CD1c-positive myeloid dendritic cell (primary cell): ENCODE data around the gene GOLIM4.
A peak's percentile ranks its signal among the peaks of the same experiment; 100 is the strongest.

Experiments
- DNase-seq: peaks from one replicate; pipeline ENCODE4 v3.0.0-alpha.2; 2016; ENCODE audit errors: extremely low spot score

The GOLIM4 gene

DNA sequence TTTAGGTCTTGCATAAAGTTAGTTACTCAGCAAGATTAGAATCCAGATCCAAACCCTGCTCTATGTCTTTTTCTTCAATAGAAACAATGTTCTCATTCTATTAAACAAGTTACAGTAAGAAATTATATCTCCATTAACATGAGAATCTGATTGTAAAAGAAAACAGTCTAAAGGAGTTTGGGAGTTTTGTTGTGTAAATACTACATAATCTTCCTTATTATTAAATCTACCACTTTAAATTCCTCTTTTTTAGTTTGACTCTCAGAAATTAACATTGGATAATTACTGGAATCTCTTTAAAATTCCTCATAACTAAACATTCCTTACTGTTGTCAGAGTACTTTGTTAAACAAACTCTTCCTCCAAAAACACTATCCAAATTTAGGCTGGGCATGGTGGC is 1.7 kb upstream of the GOLIM4 start:
- no peak for DNase-seq

DNA sequence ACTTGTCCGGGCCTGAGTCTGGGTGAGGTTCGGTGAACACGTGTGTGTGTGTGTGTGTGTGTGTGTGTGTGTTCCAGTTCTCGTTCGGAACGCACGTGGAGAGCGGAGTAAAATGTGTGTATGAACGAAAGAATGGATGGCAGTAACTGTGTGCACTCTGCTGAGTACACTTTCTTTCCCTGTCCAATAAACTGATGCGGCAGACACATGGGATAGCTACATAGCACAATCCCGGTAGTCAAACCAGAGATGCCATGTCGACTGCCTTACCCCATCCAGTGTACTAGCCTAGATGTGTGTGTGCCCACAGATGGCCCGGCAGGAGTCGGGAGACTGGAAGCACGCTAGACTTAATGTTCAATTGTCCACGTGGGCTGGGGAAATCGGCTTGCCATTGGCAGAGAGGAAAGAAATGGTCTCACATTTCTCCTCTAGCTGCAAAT is 507 bp upstream of the GOLIM4 start:
- peak; percentile 63 for DNase-seq

DNA sequence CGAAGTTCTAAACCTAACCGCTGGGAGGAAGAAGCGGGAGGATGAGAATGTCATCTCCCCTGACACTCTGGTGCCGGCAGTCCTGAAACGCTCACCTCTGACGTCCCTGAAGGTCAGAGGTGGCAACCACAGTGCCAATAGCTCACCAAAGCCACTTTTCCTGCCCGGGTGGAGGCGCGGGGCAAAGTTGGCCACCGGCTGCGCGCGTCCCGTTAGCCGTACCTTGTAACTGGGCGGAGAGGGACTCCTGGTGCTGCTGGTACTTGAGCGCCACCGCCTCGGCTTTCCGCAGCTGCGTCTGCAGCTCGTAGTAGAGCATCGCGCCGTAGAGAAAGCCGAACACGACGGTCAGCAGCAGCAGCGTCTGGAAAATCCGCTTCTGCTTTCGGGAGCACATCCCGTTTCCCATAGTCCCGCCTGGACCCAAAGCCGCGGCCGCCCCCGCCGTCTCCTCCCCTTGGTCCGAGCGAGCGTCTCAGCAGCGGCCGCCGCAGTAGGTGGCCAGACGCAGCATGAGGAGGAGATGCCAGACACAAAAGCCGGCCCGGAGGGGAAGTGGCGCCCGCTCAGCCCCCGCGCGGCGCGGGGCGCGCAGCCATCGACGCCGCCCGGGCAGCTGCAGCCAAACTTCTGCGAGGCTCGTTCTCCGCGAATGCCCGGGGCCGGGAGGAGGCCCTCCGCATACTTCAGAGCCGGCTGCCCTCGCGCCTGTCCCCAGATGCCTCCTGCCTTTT is 680 bp downstream of the GOLIM4 start:
- DNase-seq = peak; percentile 94

DNA sequence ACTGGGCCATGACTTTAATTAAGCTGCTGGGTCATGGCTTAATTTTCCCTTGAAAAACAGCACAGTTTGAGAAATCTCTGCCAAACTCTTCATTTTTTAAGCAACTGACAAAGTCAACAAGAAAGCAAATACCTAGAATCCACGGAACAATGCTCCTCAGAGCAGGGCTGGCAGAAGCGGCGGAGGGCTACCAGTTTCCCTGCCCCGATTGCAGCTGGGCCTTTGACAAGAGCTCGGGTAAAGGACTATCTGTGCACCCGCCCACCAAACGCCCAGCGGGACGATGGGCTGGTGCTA is 1.2 kb downstream of the GOLIM4 start:
- no peak for DNase-seq

DNA sequence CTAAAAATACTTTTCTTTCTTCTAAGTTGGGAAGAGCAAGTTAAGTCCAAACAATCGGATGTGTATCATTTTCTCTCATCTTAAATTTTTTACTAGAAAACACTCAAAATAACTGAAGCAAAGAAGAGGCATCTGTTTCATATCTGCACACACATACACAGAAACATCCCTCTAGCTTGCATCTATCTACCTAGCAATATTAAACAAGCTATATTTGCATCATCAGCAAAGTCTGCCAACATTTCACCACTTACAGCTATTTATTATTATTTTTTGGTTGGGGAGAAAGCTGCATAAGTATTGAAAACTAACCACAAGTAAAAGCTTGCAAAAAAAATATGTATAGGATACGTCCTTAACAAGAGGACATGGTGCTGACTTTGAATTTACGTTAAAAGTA is 1.9 kb downstream of the GOLIM4 start:
- no peak for DNase-seq

DNA sequence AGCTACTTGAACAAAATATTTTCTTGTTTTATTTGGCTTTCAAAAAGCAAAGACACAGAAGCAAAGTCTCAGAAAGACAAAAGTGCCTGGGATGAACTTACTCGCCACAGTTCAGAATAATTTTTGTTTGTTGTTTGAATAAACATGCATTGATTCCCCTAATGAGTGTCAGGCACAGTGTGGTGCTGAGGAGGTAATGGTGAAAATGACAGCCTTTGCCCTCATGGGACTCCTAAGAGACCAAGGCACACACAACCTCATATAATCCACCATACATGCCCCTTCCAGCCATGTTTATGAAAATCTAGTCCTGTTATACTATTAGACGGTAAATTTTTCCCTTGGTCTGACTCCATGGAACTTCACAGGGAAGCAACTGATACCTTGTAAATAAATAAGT is 2.5 kb downstream of the GOLIM4 start:
- no peak for DNase-seq

DNA sequence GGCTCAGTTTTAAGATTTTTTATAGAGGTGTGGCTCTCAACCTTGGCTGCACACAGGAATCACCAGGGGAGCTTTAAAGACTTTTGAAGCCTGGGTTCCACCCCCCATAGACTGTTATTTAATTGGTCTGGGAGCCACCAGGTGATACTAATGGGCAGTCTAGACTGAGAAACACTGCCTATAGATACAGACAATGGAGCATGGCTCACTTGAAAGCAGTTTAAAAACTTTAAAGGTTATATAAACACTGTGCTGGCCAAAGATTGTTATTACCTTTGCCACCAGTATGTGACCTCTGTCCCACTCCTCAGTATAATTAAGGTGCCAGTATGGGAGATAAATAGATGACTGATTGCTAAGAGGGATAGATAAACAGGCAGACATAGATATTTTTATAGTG is 3.8 kb downstream of the GOLIM4 start:
- no peak for DNase-seq

DNA sequence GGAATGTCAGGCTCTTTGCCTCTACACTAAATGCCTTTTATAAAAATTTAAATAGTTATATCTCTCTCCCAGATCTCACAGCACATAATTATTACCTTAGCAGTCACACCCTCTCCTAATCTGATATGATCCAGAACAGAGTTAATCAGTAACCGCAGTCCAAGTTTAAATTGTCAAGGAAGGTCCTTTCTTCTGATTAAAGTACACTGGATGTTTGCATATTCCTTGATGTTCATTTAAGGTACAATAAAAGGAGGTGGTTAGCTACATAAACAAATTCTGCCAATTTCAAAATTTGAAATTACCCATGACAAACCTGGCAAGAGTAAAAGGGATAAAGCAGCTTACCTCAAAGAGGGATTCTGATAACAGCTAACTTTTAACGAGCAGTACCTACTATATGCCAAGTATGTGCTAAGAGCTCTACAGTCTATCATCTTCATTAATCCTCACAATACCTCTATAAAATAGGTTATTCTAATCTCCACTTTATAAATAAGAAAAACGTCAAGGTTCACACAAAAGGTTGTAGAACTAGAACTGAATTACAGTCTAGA is 4.3 kb downstream of the GOLIM4 start:
- DNase-seq = no peak

DNA sequence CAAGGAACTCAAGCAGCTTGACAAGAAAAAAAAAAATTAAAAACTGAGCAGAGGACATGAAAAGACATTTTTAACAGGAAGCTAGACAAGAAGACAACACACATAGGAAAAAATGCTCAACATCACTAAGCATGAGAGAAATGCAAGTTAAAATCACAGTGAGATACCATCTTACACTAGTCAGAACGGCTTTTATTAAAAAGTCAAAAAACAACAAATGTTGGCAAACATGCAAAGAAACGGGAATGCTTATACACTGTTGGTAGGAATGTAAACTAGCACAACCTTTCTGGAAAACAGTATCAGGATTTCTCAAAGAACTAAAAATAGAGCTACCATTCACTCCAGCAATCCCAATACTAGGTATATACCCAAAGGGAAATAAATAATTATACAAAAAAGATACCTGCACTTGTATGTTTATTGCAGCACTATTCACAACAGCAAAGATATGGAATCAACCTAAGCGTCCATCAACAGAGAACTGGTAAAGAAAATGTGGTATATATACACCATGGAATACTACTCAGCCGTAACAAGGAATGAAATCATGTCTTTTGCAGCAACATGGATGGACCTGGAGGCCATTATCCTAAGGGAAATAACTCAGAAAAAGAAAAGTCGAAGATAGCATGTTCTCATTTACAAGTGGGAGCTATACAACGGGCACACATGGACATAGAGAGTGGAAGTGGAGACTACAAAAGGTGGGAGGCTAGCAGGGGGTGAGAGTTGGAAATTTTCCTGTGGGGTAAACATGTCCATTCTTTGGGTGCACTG is 5.2 kb downstream of the GOLIM4 start:
- DNase-seq = no peak

DNA sequence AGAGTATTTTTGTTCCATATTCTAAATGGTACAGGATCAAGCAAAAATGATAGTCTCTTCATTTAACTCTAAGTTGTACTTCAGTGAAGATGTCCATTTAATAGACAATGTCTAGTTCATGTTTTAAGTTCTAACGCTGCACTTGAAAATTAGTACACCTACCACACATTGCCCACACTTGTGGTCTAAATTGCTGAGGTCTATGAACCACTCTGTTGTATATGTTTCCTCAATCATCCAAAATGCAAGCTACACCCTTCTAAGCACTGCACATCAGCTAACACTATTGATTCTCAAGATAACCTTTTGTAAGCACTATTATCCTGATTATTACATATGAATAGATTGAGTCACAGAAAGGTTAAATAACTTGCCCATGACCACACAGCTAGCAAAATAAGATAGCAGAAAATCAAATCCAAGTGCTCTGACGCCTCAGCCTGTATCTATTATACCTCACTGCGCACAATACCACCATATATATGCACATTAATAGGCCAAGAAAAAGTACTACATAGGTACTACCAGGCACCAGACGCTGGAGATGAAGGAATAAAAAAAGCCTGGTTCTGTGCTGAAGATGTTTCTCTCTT is 6.4 kb downstream of the GOLIM4 start:
- DNase-seq = no peak

DNA sequence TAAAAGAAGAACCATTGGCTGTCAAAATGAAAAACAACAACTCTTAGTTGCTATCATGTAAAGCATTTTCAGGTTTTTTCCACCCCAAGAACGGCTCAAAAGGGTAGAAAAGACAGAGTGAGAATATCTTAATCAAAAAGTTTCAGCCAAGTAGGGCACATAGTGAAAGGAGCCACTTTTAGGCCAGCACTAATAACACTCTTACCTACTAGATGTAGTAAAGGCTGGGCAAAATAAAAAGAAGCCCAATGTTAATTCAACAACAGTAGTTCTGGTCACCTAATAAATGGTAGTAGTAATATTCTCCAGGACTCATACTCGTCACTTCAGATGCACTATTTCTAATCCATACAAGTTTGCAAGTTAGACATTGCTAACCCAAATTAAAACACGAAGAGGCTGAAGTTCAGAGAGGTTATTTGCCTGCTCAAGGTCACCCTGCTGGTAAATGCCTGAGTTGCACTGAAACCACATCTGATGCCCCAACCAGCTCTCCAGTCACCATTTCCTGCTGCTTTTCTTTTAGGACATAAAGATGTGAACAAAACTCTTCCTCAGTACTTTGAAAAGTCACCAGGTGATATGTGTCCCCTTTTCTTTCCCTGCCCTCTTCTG is 7.5 kb downstream of the GOLIM4 start:
- peak; percentile 13 for DNase-seq

DNA sequence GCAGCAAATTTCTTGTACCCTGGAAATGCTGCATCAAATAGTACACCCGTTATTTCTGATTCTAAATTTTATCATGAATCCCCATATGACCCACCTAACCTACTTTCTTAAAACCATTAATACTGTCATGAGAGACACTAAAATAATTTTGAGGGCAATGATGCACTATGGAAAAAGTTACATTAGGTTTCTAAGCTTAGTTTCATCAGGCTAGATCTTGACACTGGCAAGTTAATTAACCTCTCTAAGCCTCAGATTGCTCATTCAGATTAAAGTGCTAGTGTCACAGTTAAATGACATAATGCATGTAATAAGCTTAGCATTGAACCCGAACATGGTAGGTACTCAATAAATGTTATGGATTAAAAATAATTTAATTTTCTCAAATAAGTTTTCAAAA is 8.2 kb downstream of the GOLIM4 start:
- DNase-seq = no peak

DNA sequence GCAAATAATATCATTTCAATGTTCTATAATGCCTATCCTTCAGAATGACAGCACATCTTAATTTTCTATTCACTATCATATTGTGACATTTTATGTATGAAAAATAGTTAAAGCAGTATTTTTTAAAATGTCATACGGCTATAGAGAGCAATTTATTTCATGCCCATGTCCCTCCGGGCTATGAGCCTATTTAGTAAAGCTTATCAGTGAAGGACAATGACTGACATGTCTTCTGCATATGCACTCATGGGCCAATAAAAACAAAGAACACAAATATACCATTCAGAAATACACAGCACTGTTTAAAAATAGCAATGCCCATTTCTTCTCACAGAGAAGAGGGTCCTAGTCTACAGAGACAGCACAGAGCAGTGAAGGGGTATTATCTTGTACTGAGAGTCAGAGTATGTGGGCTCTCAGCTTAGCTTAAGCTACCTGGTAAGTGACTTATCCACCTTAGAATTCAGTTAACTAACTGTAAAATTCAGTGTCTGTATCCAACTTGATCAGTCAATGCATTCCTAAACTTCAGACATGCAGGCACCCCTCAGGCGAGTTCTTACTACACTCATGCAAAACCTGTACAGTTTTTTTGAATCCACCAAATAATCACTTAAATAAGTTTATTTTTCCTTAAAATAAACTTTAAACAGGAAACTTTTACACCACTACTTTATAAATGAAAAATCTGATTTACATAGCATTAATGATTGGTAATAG is 9.0 kb downstream of the GOLIM4 start:
- no peak for DNase-seq

DNA sequence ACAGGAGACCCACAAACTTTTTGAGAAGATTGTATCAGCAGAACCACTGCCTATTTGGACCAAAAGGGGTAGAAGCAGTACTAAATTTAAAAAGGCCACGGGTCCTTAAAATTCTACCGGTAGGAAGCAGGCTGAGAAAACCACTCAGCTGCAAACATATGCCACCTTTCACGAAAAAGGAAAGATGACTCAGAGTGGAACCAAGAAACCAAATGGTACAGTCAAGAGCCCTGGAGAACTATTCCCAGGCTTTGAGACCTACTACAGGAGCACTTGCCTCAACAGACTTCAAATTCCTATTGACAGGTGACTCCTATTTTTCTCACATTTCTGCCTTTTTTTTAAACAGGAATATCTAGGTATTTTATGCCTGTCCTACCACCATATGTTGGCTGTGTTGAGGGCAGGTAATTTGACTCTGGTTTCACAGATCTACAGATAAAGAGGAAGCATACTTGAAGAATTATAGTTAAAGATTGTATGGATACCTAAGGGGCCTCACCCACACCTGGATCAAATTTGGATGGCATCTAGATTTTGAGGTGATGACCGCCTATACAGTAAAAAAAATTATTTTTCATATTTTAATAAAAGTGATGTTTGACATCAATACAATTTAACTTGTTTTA is 10.1 kb downstream of the GOLIM4 start:
- DNase-seq = no peak

DNA sequence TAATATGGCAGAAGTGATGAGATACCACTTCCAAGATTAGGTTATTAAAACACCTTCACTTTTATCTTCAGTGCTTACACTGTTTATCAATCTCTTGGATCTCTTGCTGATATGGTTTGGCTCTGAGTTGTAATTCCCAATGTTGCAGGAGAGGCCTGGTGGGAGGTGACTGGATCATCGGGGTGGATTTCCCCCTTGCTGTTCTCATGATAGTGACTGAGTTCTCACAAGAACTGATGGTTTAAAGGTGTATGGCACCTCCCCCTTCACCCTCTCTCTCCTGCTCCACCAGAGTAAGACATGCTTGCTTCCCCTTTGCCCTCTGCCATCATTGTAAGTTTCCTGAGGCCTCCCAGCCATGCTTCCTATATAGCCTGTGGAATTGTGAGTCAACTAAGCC is 11.8 kb downstream of the GOLIM4 start:
- no peak for DNase-seq

DNA sequence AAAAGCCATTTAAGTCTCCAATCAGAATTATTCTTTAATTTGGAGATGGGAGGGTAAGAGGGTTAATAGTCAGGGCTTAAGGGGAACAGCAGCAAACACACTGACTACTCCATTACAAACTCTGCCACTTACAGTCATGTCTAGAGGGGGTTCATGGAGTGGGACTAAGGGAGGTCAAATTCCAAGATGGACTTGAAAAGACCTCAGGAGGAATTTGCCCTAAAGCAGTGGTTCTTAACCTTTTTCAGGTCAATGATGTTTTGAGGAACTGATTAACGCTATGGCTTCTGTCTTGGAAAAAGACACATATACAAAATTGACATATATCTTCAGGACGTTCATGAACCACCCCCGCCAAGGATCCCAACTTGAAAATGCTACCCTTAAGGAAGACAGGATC is 13.9 kb downstream of the GOLIM4 start:
- DNase-seq = no peak

DNA sequence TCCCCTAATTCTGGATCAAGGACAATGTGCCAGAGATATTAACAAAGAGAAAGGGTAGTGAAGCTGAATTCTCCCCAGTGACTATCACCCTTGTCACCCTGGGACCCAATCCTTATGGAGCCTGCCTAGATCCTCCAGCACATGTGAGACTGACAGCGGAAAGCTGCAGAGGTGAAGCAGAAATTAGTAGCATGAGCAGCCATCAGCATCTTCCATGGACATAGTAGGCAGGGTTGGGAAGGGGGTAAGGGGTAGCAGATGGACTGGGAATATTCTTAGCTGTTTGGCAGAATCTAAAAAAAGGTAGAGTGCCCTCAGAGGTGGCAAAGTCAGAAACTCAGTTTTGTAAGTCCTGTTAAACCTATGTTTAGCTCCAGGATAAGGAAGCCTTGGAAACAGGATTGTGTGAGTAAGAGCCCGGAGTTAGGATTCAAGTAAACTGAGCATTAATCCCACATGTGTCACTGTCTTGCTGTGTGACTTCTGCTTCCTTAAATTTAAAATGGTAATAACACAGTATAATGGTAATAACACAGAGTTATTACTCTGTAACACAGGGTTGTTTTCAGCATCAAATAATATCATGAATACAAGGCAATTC is 14.5 kb downstream of the GOLIM4 start:
- no peak for DNase-seq

DNA sequence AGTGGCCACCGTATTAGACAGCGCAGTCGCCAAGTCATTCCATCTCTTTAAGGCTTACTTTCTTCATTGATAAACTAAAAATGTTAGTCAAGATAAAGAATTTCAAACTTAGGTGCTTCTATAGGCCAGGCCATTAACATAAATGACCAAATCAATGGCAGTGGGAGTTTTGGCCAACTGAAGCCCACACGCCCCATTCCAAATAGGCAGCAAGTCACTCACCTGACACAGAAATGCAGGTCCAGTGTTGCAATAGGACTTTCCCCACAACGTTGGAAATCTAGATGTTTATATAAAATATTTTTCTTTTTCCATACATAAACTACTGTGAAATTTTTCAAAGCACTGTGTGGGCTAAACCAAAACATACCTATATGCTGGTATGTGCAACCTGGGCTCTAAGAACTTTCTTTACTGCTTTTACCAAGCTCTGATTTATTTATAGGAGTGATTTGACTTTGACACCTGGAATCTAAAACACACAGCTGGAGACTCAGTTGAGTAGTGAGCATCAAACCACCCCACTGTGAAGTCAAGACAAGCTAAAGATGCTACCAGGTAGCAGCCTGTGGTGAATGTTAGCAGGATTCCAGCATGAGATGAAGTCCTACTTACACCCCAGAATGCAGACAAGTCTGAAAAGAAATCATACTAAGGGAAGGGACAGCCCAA is 15.1 kb downstream of the GOLIM4 start:
- DNase-seq = no peak

DNA sequence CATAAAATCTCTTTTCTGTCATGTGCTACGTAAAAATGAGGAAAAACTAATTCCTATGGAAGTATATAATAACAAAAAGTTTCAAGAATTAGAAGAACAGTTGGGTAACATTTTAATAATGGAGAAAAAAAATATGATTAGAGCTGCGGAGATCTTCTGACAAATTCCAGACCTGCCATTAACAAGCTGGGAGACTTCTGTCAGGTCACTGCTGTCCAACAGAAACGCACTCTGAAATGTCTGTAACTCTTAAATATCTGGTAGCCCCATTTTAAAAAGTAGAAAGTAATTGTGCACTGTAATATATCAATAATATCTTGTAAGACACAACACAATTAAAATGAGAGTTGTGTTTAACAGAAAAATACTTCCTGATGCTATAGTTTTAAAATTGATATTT is 15.7 kb downstream of the GOLIM4 start:
- DNase-seq = no peak

DNA sequence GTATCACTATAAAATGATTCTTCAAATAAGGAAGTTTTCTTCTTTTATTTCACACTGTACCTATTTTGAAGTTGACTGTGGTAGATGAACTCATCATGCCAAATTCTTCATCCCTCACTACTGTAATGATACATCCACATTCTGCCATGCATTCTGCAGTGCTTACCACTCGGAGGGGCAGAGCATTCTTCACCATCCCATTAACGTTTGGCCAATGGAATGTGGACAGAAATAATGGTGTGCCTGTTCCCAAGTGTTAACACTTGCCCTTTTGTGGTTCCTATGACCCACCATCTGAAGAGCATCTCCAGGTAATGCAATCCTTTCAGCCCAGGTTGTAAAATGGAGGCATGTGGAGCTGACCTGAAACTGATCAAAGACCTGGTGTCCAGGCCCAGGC is 18.6 kb downstream of the GOLIM4 start:
- DNase-seq = no peak
